Endothelial cell of umbilical vein (primary cell): ENCODE measurements around the gene RNF10. TPM values are rescaled to one million over a fixed set of nuclear protein-coding genes. Genes with fewer than 3 reads are reported as not detected.
A peak's percentile ranks its signal among the peaks of the same experiment; 100 is the strongest.

Experiments used
- BruUV-seq: library from RNA; stranded (reverse); fragments of 400-500 nt; replicated peaks from 2 replicates; lab custom pipeline; 2021; lab: Mats Ljungman, UMichigan
- CTCF ChIA-PET: fragments of 300-600, 350-600 bp; sonication (Branson Sonifier 250); formaldehyde crosslinking; loops from one replicate; lab custom pipeline; 2021; ENCODE audit warnings: antibody characterized with exemption, inconsistent platforms; lab: Charles Lee
- POLR2A ChIA-PET: fragments of 300-600, 350-600 bp; sonication (Branson Sonifier 250); formaldehyde crosslinking; loops from one replicate; lab custom pipeline; 2021; ENCODE audit warnings: antibody characterized with exemption, inconsistent platforms; lab: Charles Lee
- DNase-seq: peaks from one replicate; pipeline ENCODE4 v3.0.0-alpha.2; 2011; ENCODE audit warnings: low read depth, low spot score
- FAIRE-seq: peaks from 2 replicates; lab custom pipeline; 2011; peaks lifted over from hg19 to GRCh38; lab: Jason Lieb, UNC
- H2AFZ ChIP-seq: 2 replicates; pipeline ENCODE4 v1.6.0; 2012; ENCODE audit warnings: low read depth, low read length, control low read depth, inconsistent platforms
- H3K27ac ChIP-seq: 2 replicates; pipeline ENCODE4 v1.5.1; 2011; ENCODE audit warnings: low read depth, mild to moderate bottlenecking, control low read depth, low read length, moderate library complexity; ENCODE audit not compliant: insufficient read depth
- H3K27me3 ChIP-seq, 2 experiments: 2 replicates each; pipeline versions ENCODE4 v1.6.0 to v1.6.1; 2011; ENCODE audit warnings: low read length in 2 of 2, mixed read lengths in 1 of 2; ENCODE audit not compliant: control insufficient read depth in 2 of 2, insufficient read depth in 2 of 2
- H3K36me3 ChIP-seq, 2 experiments: 2 replicates in 1 of 2; 3 replicates in 1 of 2; pipeline ENCODE4 v1.5.1; 2011; ENCODE audit warnings: low read length in 2 of 2, mild to moderate bottlenecking in 1 of 2, moderate library complexity in 1 of 2; ENCODE audit not compliant: control insufficient read depth in 2 of 2, insufficient read depth in 2 of 2; ENCODE audit errors: extremely low read depth in 1 of 2
- H3K4me1 ChIP-seq: 3 replicates; pipeline ENCODE4 v1.5.1; 2011; ENCODE audit warnings: mild to moderate bottlenecking, low read length; ENCODE audit not compliant: control insufficient read depth, insufficient read depth; ENCODE audit errors: extremely low read depth
- H3K4me2 ChIP-seq: 2 replicates; pipeline ENCODE4 v1.6.1; 2011; ENCODE audit warnings: low read length, control low read depth, mixed read lengths; ENCODE audit not compliant: insufficient read depth
- H3K4me3 ChIP-seq, 3 experiments: fragments of 200-600 bp in 1 of 3; sonication (generic), shearing (Covaris generic) in 1 of 3; replicated peaks in 1 of 3; 2 replicates each; pipeline ENCODE4 v1.5.1; 2011 to 2016; ENCODE audit warnings: control low read depth in 3 of 3, low read length in 3 of 3, mild to moderate bottlenecking in 2 of 3, inconsistent platforms in 1 of 3, low read depth in 1 of 3, moderate library complexity in 1 of 3; ENCODE audit not compliant: insufficient read depth in 1 of 3
- H3K79me2 ChIP-seq: 2 replicates; pipeline ENCODE4 v1.6.0; 2012; ENCODE audit warnings: low read length, inconsistent platforms; ENCODE audit not compliant: control insufficient read depth, insufficient read depth
- H3K9ac ChIP-seq: replicated peaks from 2 replicates; pipeline ENCODE3; 2011; ENCODE audit warnings: low read length, control low read depth; ENCODE audit not compliant: insufficient read depth; ENCODE audit errors: extremely low read depth
- H3K9me1 ChIP-seq: replicated peaks from 3 replicates; pipeline ENCODE4 v1.6.0; 2011; ENCODE audit warnings: mild to moderate bottlenecking, low read length; ENCODE audit not compliant: control insufficient read depth, insufficient read depth; ENCODE audit errors: extremely low read depth
- H3K9me3 ChIP-seq: replicated peaks from 2 replicates; pipeline ENCODE4 v1.5.1; 2012; ENCODE audit warnings: low read length, inconsistent platforms; ENCODE audit not compliant: control insufficient read depth, insufficient read depth
- H4K20me1 ChIP-seq: replicated peaks from 2 replicates; pipeline ENCODE3; 2011; ENCODE audit warnings: mild to moderate bottlenecking, low read length; ENCODE audit not compliant: control insufficient read depth, insufficient read depth; ENCODE audit errors: extremely low read depth
- EZH2 ChIP-seq: IDR thresholded peaks from 2 replicates; pipeline ENCODE4 v1.6.1; 2012; ENCODE audit warnings: borderline replicate concordance, low read depth, mild to moderate bottlenecking, moderate library complexity, low read length, inconsistent platforms; ENCODE audit not compliant: severe bottlenecking
- MYC ChIP-seq: IDR thresholded peaks from one replicate; pipeline ENCODE4 v1.6.1; 2011; ENCODE audit warnings: mild to moderate bottlenecking, low read depth, low read length
- POLR2A ChIP-seq: IDR thresholded peaks from 2 replicates; pipeline ENCODE4 v1.6.1; 2012; ENCODE audit warnings: low read depth, mild to moderate bottlenecking, control low read depth, low read length
- dilution Hi-C: fragments of 300-500 bp; cut with MboI; formaldehyde crosslinking; loops from one replicate; pipeline ENCODE4 v1.15.0; 2019; ENCODE audit warnings: low sequenced_read_pairs; ENCODE audit not compliant: extremely low pct_ligation_motif_present
- intact Hi-C: fragments of 100-400 bp; cut with micrococcal nuclease; formaldehyde crosslinking; loops from one replicate; pipeline ENCODE4 v1.10.0; 2022
- polyA plus RNA-seq, 4 experiments: library from polyadenylated mRNA; depleted of rRNA in 3 of 4; stranded (reverse) in 3 of 4; unstranded in 1 of 4; fragments of >200 nt; gene quantifications; 2 replicates each; pipeline versions ENCODE4 v1.2.1 to v1.2.3, GENCODE V29; 2011 to 2012; ENCODE audit warnings: missing spikeins in 1 of 4
- total RNA-seq: library from RNA; stranded (reverse); gene quantifications from 2 replicates; pipeline ENCODE4 v1.2.3, GENCODE V29; 2021

Gene RNF10
- total and polyA plus RNA-seq, 2 donors (not counting 3 experiments of a cell fraction or from before 2014, with no cell fraction given) = 120 to 236 TPM

DNA sequence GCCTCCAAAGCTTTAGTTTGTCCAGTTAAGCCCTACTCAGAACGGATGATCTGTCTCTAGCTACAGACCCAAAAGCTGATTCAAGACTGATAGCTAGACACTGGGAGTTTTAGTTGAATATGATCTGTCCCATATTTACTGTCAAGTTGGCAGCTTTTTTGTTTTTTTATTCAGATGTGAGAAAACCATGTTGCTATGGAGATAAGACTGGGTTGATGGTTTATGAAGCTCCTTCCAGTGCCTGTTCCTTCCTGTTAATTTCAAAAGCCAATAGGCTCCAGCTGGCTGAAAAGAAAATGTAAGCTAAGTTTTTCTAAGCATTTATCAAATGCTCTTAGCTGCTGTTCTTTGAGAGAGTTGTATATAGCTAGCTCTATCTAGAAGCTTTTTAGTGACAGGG is 33.6 kb upstream of the RNF10 start:
- Histone ChIP-seq H3K27me3 (no peaks in the 10 kb centered on the region), H3K4me3 (no peak overlapping the region), H3K9me1 (no peaks in the 10 kb centered on the region), H4K20me1 (peaks cover 11% of the 10 kb centered on the region), H3K27ac (no peak overlapping the region), H2AFZ (no peak overlapping the region), H3K9ac (no peak overlapping the region), H3K36me3 (peaks cover 10 to 12% of the 10 kb centered on the region in 2 experiments), H3K9me3 (no peaks in the 10 kb centered on the region), H3K4me1 (peaks cover 9% of the 10 kb centered on the region), H3K4me2 (no peak overlapping the region), H3K79me2 (peaks cover 24% of the 10 kb centered on the region)
- FAIRE-seq (no peak), DNase-seq (peak; percentile 33)
- dilution Hi-C loops = no loop called here
- intact Hi-C loops = no loop called here
- TF ChIP-seq POLR2A = no peak
- BruUV-seq = no TSS peak
- ChIA-PET CTCF (interaction anchor here (0.8 to 1.8 kb wide), 3 partner anchors 9 to 49 kb away, joined by 3 to 8 read pairs (median 5); partner anchors contain the start of gene COQ5), POLR2A (no interaction called here)

DNA sequence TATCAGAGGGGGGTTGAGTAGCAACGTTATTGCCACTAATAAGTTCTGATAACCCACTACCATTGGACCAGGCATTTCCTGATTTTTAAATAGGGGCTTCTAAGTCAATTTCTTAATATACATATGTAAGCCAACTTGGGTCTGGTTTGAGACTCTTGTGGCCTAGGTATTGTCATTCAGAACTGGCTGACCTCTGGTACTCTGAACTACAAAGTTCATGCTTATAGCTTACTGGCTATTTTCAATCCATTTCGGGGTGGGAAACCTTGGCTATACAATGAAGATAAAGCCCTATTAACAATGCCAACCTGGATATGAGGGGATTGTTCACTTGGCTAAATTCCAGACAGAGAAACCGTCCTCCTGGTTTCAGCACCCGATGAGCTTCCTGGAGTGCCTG is 29.6 kb upstream of the RNF10 start:
- no peak overlapping the region for H3K4me3 ChIP-seq
- H3K9ac ChIP-seq = no peak overlapping the region
- POLR2A ChIA-PET = interaction anchor here (1.9 kb wide), 1 partner anchor 8 kb away, joined by 6 read pairs; the partner anchor contains the start of gene DYNLL1
- peaks cover 0 to 11% of the 10 kb centered on the region in 2 experiments for H3K36me3 ChIP-seq
- TF ChIP-seq MYC (no peak), EZH2 (no peak)
- CTCF ChIA-PET = interaction anchor here (0.8 to 1.6 kb wide), 3 partner anchors 30 to 47 kb away, joined by 3 to 4 read pairs (median 4); a partner anchor contains a TSS
- H3K79me2 ChIP-seq = no peaks in the 10 kb centered on the region
- H3K4me1 ChIP-seq = no peaks in the 10 kb centered on the region
- no peak for FAIRE-seq
- no peaks in the 10 kb centered on the region for H3K9me3 ChIP-seq
- no peak overlapping the region for H2AFZ ChIP-seq
- no peaks in the 10 kb centered on the region for H3K27me3 ChIP-seq
- dilution Hi-C loops = no loop called here
- intact Hi-C loops = no loop called here
- no peak overlapping the region for H3K27ac ChIP-seq
- DNase-seq = no peak
- no peaks in the 10 kb centered on the region for H4K20me1 ChIP-seq
- BruUV-seq = no TSS peak
- no peak overlapping the region for H3K4me2 ChIP-seq
- no peaks in the 10 kb centered on the region for H3K9me1 ChIP-seq
